NCI-H1105 (cell line): ENCODE data around the gene ALPL.
A peak's percentile ranks its signal among the peaks of the same experiment; 100 is the strongest.
"Not testable (repeated sequence)": the region's sequence is repeated elsewhere in the genome, so short reads cannot be mapped to it uniquely, and the experiment has no call there.

Experiments used
- DNase-seq: peaks from one replicate; lab custom pipeline; 2025; lab: John Stamatoyannopoulos, UW

The ALPL gene

GRCh38 chr1:21509351-21510112 lies at the start of gene ALPL:
Gene ALPL (plus strand): TSS chr1:21509423. CDS start chr1:21554082, 44,659 bp downstream.
- no peak for DNase-seq

GRCh38 chr1:21465127-21465526 lies 44.1 kb upstream of the ALPL start:
- not testable (repeated sequence) for DNase-seq

GRCh38 chr1:21467946-21468345 lies 41.3 kb upstream of the ALPL start:
- DNase-seq, result not testable (repeated sequence)

GRCh38 chr1:21468599-21468998 lies 40.6 kb upstream of the ALPL start:
- no peak for DNase-seq

GRCh38 chr1:21469581-21469980 lies 39.6 kb upstream of the ALPL start:
- DNase-seq, result no peak

GRCh38 chr1:21472861-21473260 lies 36.4 kb upstream of the ALPL start:
- no peak for DNase-seq

GRCh38 chr1:21478356-21478755 lies 30.9 kb upstream of the ALPL start:
- no peak for DNase-seq

- not testable (repeated sequence) for DNase-seq
Measured at GRCh38 chr1:21483881-21484280, 25.3 kb upstream of the ALPL start.

- no peak for DNase-seq
Measured at GRCh38 chr1:21489146-21489545, 20.1 kb upstream of the ALPL start.

- no peak for DNase-seq
Measured at GRCh38 chr1:21490774-21491487, 18.3 kb upstream of the ALPL start.

GRCh38 chr1:21491488-21492355 lies 17.5 kb upstream of the ALPL start:
- DNase-seq, result peak; percentile 91

GRCh38 chr1:21492356-21492625 lies 16.9 kb upstream of the ALPL start:
- DNase-seq, result no peak

GRCh38 chr1:21494196-21494595 lies 15.0 kb upstream of the ALPL start:
- DNase-seq, result no peak

GRCh38 chr1:21495225-21495820 lies 13.9 kb upstream of the ALPL start:
- no peak for DNase-seq

GRCh38 chr1:21496063-21496462 lies 13.2 kb upstream of the ALPL start:
- no peak for DNase-seq

GRCh38 chr1:21496886-21497285 lies 12.3 kb upstream of the ALPL start:
- DNase-seq, result no peak

- no peak for DNase-seq
Measured at GRCh38 chr1:21497466-21498061, 11.7 kb upstream of the ALPL start.

- no peak for DNase-seq
Measured at GRCh38 chr1:21499283-21499950, 9.8 kb upstream of the ALPL start.

- DNase-seq, result no peak
Measured at GRCh38 chr1:21503706-21504377, 5.4 kb upstream of the ALPL start.

- no peak for DNase-seq
Measured at GRCh38 chr1:21506804-21507203, 2.4 kb upstream of the ALPL start.
